IPS-20b (cell line): Measurements from ENCODE around the gene CD300A.

ENCODE experiments used
- H3K27ac ChIP-seq: one replicate; pipeline ENCODE4 v1.5.1; 2013; ENCODE audit warnings: low read length
- H3K27me3 ChIP-seq: 2 replicates; pipeline ENCODE4 v1.6.1; 2013; ENCODE audit warnings: mild to moderate bottlenecking, low read length, inconsistent platforms; ENCODE audit not compliant: insufficient read depth
- H3K36me3 ChIP-seq: 2 replicates; pipeline ENCODE4 v1.6.1; 2013; ENCODE audit warnings: low read depth, mild to moderate bottlenecking, inconsistent platforms, low read length, moderate library complexity; ENCODE audit not compliant: insufficient read depth
- H3K4me1 ChIP-seq: 2 replicates; pipeline ENCODE4 v1.6.1; 2013; ENCODE audit warnings: mild to moderate bottlenecking, control low read depth, inconsistent platforms, low read length, moderate library complexity; ENCODE audit not compliant: insufficient read depth
- H3K4me3 ChIP-seq: 2 replicates; pipeline ENCODE4 v1.5.1; 2013; ENCODE audit warnings: mild to moderate bottlenecking, low read length, inconsistent platforms
- H3K9ac ChIP-seq: 2 replicates; pipeline ENCODE4 v1.6.1; 2013; ENCODE audit warnings: low read depth, mild to moderate bottlenecking, inconsistent platforms, low read length, moderate library complexity
- H3K9me3 ChIP-seq: 2 replicates; pipeline ENCODE4 v1.6.1; 2013; ENCODE audit warnings: mild to moderate bottlenecking, low read depth, low read length, inconsistent platforms; ENCODE audit not compliant: insufficient read depth

CD300A gene

DNA sequence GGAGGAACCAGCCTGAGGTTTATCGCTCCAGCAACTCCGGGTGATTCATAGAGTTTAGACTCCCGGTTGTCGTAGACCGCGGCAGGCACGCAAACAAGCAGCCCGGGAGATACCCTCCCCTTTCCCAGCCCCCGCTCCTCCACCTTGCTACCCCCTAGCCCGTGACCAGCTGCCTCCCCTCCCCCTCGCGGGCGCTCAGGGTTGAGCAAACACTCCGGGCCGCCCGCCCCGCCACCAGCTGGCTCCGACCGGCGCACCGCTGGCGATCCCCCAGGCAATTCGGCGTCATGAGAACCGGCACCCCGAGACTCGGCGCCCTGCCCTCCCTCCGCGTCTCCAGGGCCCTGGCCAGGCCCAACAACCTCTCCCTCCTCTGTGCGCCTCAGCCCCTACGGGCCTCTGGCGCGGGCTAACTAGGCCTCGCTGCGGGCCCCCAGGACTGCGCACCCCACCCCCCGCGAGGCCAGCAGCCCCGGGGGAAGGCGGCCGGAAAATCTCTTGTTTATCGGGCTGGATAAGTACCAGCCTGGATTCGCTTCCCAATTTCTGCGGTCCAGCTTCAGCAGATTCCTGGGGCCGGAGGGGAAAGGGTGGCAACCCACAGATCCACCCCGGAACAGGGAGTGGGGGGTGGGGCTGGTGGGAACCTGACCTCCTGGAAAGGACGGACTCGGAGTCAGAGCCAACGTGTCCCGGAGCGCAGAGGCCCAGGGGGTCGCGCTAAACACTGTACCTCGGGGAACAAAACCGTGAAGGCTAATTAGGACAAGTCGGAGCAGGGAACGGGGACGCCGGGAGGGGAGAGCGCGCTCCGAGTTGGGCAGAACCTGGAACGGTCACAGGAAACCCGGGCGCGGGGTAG, 35.5 kb upstream of the CD300A start:
- Histone ChIP-seq H3K36me3 (no peaks in the 10 kb centered on the region), H3K9ac (peak overlapping the region; percentile 66; the same call in 1 of the 2 replicates), H3K27ac (no peak overlapping the region), H3K9me3 (no peaks in the 10 kb centered on the region), H3K4me1 (peaks cover 26% of the 10 kb centered on the region; the same call in 1 of the 2 replicates), H3K27me3 (peaks cover 66% of the 10 kb centered on the region), H3K4me3 (peak overlapping the region; percentile 72)

DNA sequence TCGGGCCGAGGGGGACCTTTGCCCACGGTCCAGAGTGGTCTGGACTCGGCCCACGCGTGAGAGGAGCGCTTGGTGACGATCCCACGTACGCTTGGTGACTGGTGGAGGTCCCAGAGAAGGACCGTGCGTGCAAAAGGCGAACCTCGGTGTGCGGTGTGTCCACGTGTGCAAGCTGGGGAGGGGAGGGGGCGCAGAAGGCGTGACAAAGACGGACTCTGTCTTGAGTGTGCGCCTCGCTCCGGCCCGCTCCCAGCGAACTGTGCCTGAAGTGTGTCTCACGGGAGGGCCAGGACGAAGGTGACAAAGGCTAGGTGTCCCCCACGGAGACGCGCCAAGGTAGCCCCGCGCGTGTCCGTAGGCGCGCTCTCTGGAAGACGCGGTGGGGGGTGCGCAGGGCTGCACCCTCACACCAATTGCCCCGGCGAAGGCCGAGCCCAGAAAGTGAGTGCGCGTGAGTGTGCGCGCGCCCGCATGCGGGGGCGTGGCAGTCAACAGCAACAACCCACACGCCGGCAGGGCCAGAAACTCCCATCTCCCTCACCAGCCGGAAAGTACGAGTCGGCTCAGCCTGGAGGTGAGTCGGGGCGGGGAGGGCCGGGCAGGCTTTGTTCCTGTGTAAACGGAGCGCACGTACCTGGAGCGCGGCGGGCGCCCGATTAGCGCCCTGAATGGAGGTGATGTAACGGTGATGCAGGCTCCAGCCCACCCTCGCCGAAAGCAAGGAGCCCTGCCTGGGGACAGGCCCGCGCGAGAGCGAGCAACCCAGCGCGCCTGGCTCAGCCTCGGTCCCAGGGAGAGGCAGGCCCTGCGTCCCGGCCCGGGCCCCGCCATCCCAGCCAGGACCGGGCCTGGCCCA, 34.6 kb upstream of the CD300A start, which contains the start of gene GPRC5C:
Gene GPRC5C, plus strand, starts transcription at position 521 of the 856 bp plus-strand sequence. CDS start 7,689 bp downstream, outside the sequence.
- peak within 1 kb of the TSS; percentile 72 for H3K4me3 ChIP-seq
- H3K9me3 ChIP-seq, result no peaks in the 10 kb centered on the region
- peaks cover 66% of the 10 kb centered on the region for H3K27me3 ChIP-seq
- peaks cover 23% of the 10 kb centered on the region; the same call in 1 of the 2 replicates for H3K4me1 ChIP-seq
- H3K27ac ChIP-seq, result no peak within 1 kb of the TSS
- peak within 1 kb of the TSS; percentile 66 for H3K9ac ChIP-seq
- no peaks in the 10 kb centered on the region for H3K36me3 ChIP-seq

DNA sequence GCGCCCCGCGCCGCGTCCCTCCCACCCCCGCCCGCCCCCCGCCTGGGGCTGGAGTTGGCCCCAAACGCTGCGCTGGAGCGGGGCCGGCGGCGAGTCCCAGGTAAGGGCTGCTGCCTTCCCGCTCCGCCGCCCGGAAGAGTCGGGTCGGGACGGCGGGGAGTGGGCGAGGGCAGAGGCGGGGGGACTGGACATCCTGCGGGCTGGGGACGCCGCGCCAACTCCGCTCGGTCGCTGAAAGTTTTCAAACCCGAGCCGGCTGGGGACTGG, 34.1 kb upstream of the CD300A start:
- Histone ChIP-seq H3K27ac (no peak overlapping the region), H3K4me1 (peaks cover 17% of the 10 kb centered on the region; the same call in 1 of the 2 replicates), H3K27me3 (peaks cover 66% of the 10 kb centered on the region), H3K36me3 (no peaks in the 10 kb centered on the region), H3K9me3 (no peaks in the 10 kb centered on the region), H3K4me3 (peak overlapping the region; percentile 72; the same call in 1 of the 2 replicates), H3K9ac (peak overlapping the region; percentile 54; the same call in 1 of the 2 replicates)

DNA sequence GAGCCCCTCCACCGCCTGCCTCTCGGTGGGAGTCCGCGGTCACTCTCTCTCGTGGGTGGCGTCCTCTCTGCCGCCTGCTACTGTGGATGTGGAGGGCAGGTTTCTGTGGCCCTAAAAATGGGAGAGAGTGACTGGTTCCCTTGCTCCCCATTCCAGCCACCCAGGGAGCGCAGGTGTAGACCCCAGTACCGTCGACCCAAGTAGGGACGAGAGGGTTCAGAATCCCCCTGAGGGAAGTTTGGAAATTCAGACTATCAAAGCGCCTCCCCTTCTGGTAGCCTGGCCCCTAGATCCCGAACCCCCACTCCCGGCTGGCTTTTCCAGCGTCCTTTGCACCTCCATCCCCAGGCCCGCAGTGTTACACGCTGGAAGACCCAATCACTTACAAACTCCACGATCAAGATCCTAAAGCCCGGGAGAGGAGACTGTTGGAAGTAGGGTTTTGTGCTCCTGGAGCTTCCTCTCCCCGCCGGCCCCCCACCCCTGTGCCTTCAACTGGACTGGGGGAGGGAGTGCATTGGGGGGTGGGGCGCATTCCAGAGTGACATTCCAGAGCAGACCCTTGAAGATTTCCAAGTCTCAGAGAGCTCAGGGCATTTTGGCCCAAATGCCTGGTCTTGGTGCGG, 33.6 kb upstream of the CD300A start:
- no peaks in the 10 kb centered on the region for H3K36me3 ChIP-seq
- H3K27me3 ChIP-seq, result peaks cover 66% of the 10 kb centered on the region
- H3K4me1 ChIP-seq, result peaks cover 12% of the 10 kb centered on the region; the same call in 1 of the 2 replicates
- peak overlapping the region; percentile 72 for H3K4me3 ChIP-seq
- H3K27ac ChIP-seq, result no peak overlapping the region
- H3K9me3 ChIP-seq, result no peaks in the 10 kb centered on the region
- H3K9ac ChIP-seq, result peak overlapping the region; percentile 54; the same call in 1 of the 2 replicates

DNA sequence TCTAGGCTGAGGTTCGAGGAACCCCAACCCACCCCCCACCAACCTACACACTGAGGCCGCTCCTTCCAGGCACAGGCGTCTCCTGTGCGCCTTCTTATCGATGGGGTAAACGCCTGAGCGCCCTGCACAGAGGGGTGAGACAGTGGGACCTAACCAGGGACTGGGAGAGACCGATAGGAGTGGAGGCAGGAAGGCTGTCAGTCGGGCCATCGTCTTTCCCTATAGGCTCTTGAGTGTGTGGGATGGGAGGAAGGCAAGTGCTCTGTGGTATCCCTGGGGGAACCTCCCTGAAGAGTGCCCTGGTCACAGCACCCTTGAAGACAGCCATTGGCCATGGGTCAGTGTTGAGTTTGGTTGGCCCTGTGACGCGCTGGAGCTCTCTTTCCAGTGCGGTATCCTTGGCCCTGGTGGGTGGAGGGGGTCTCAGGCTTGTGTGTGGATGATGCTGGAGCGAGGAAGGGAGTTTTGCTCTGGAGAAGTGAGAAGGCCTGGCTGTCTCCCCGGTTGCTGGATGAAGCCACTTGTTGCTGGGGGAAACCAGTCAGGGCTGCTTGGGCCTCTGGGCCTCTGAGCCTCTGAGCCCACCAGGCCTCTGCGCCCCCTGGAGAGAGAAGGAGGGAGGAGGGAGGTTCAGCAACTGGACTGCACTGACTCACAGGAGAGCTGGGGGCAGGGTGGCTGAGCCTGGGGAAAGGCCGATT, 32.9 kb upstream of the CD300A start:
- H3K27ac ChIP-seq, result no peak overlapping the region
- H3K27me3 ChIP-seq, result peaks cover 60% of the 10 kb centered on the region
- H3K4me3 ChIP-seq, result peak overlapping the region; percentile 72

DNA sequence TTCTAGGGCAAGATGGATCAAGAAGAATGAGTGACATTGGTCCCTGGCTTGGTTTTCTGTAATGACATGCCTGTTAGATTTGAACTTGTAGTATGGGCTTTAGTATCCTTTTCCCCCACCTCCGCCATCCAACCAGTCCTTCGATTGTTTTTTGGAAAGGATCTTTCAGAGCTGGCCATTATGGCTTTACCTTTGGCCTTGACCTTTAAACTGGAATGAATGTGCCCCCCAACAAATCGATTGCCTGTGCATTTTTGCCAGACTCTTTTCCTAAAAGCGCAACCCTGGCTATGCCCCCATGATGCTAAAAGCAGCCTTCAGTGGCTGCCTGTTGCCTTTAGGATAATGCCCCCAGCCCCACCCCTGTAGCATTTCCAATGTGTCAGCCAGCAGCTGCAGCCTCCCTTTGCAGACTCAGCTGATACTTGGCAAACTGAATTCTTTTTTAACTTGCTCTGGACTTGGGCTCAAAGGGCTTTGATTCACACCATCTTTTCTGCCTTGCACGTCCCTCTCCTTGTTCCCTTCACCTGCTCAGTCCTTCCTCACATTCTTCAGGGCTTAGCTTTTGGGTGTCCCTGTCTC, 30.6 kb upstream of the CD300A start:
- Histone ChIP-seq H3K27me3 (peaks cover 39% of the 10 kb centered on the region), H3K9me3 (no peaks in the 10 kb centered on the region), H3K9ac (no peak overlapping the region), H3K4me3 (no peak overlapping the region), H3K27ac (no peak overlapping the region), H3K4me1 (peaks cover 8% of the 10 kb centered on the region; the same call in 1 of the 2 replicates), H3K36me3 (no peaks in the 10 kb centered on the region; the same call in 1 of the 2 replicates)

More for the DNA sequence above, 32.9 kb upstream of the CD300A start:
- H3K4me1 ChIP-seq, result peaks cover 12% of the 10 kb centered on the region; the same call in 1 of the 2 replicates
- no peaks in the 10 kb centered on the region for H3K36me3 ChIP-seq
- H3K9ac ChIP-seq, result peak overlapping the region; percentile 54; the same call in 1 of the 2 replicates
- H3K9me3 ChIP-seq, result no peaks in the 10 kb centered on the region

DNA sequence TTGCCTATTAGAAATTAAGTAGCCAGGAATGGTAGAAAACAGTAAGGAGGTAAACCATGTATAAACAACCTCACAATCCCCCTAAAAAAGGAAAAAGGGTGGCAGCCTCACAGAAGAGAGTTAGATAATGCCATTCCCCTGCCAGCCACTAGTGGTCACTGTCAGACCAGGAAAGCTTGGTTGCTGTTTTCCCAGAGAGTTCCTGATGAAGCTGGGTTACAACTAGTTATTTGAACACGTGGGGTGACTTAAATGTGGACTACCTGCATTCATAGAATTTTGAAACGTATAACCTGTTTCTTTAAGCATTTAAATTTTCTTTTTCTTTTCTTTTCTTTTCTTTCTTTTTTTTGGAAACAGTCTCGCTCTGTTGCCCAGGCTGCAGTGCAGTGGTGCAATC, 28.7 kb upstream of the CD300A start:
- no peak overlapping the region for H3K4me3 ChIP-seq
- no peaks in the 10 kb centered on the region; the same call in 1 of the 2 replicates for H3K36me3 ChIP-seq
- no peak overlapping the region for H3K27ac ChIP-seq
- peaks cover 25% of the 10 kb centered on the region for H3K27me3 ChIP-seq
- H3K9ac ChIP-seq, result no peak overlapping the region
- H3K4me1 ChIP-seq, result peaks cover 8% of the 10 kb centered on the region; the same call in 1 of the 2 replicates
- H3K9me3 ChIP-seq, result no peaks in the 10 kb centered on the region

DNA sequence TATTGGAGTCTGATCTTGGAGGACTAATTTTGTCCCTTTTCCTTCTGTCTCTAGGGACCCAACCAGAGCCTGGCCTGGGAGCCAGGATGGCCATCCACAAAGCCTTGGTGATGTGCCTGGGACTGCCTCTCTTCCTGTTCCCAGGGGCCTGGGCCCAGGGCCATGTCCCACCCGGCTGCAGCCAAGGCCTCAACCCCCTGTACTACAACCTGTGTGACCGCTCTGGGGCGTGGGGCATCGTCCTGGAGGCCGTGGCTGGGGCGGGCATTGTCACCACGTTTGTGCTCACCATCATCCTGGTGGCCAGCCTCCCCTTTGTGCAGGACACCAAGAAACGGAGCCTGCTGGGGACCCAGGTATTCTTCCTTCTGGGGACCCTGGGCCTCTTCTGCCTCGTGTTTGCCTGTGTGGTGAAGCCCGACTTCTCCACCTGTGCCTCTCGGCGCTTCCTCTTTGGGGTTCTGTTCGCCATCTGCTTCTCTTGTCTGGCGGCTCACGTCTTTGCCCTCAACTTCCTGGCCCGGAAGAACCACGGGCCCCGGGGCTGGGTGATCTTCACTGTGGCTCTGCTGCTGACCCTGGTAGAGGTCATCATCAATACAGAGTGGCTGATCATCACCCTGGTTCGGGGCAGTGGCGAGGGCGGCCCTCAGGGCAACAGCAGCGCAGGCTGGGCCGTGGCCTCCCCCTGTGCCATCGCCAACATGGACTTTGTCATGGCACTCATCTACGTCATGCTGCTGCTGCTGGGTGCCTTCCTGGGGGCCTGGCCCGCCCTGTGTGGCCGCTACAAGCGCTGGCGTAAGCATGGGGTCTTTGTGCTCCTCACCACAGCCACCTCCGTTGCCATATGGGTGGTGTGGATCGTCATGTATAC, 26.5 kb upstream of the CD300A start:
- H3K9me3 ChIP-seq, result no peaks in the 10 kb centered on the region
- H3K36me3 ChIP-seq, result no peaks in the 10 kb centered on the region; the same call in 1 of the 2 replicates
- no peak overlapping the region for H3K4me3 ChIP-seq
- no peak overlapping the region for H3K27ac ChIP-seq
- peaks cover 7% of the 10 kb centered on the region; the same call in 1 of the 2 replicates for H3K27me3 ChIP-seq
- no peak overlapping the region for H3K9ac ChIP-seq
- peaks cover 6% of the 10 kb centered on the region; the same call in 1 of the 2 replicates for H3K4me1 ChIP-seq

DNA sequence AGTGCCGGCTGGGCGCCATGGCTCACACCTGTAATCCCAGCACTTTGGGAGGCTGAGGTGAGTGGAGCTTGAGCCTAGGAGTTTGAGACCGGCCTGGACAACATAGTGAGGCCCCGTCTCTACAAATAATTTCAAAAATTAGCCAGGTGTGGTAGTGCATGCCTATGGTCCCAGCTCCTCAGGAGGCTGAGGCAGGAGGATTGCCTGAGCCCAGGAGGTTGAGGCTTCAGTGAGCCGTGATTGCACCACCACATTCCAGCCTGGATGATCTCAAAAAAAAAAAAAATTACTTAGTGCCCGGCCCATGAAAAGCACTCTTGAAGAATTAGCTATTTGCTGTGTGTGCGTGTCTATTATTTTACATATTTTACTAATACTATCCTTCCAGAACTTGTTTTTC, 24.9 kb upstream of the CD300A start:
- Histone ChIP-seq H3K27ac (no peak overlapping the region), H3K4me3 (no peak overlapping the region), H3K27me3 (no peaks in the 10 kb centered on the region), H3K9me3 (no peaks in the 10 kb centered on the region), H3K36me3 (no peaks in the 10 kb centered on the region; the same call in 1 of the 2 replicates), H3K4me1 (peaks cover 6% of the 10 kb centered on the region; the same call in 1 of the 2 replicates), H3K9ac (no peak overlapping the region)

DNA sequence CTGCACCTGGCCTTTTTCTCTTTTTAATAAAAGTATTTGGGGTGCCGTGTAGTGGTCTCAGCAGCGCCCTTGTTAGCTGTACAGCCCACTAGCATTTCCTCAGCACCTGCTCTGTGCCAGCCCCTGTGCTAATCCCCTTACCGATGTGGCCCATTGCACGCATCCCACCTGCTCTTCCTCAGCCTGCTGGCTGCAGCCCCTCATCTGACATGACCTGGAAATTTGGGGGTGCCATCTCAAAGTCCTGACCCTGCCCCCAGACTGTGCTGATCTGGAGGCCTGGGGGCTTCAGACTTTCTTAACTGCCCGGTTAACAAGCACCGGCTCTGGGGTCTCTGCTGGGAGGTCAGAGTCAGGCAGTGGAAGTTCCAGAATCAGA, 24.2 kb upstream of the CD300A start:
- Histone ChIP-seq H3K9me3 (no peaks in the 10 kb centered on the region), H3K27me3 (no peaks in the 10 kb centered on the region), H3K27ac (no peak overlapping the region), H3K4me1 (peaks cover 6% of the 10 kb centered on the region; the same call in 1 of the 2 replicates), H3K9ac (no peak overlapping the region), H3K4me3 (no peak overlapping the region), H3K36me3 (no peaks in the 10 kb centered on the region; the same call in 1 of the 2 replicates)
